GM19240 (cell line): Measurements from ENCODE around the gene RASGEF1B.

Experiments
- DNase-seq: peaks from one replicate; pipeline ENCODE4 v3.0.0; 2011; ENCODE audit warnings: low spot score; ENCODE audit not compliant: insufficient read length

The RASGEF1B gene

GRCh38 chr4:81399306-81400086 lies 72.2 kb downstream of the RASGEF1B start:
- DNase-seq, result no peak

- no peak for DNase-seq
Measured at GRCh38 chr4:81398379-81398778, 73.3 kb downstream of the RASGEF1B start.

- DNase-seq, result no peak
Measured at GRCh38 chr4:81397635-81398034, 74.1 kb downstream of the RASGEF1B start.

GRCh38 chr4:81395239-81395638 lies 76.5 kb downstream of the RASGEF1B start:
- no peak for DNase-seq

GRCh38 chr4:81392164-81392563 lies 79.5 kb downstream of the RASGEF1B start:
- DNase-seq, result no peak

- no peak for DNase-seq
Measured at GRCh38 chr4:81389720-81390119, 82.0 kb downstream of the RASGEF1B start.

- no peak for DNase-seq
Measured at GRCh38 chr4:81380437-81380836, 91.3 kb downstream of the RASGEF1B start.

GRCh38 chr4:81378386-81378785 lies 93.3 kb downstream of the RASGEF1B start:
- DNase-seq, result no peak

GRCh38 chr4:81377191-81377590 lies 94.5 kb downstream of the RASGEF1B start:
- DNase-seq, result no peak

GRCh38 chr4:81376720-81377119 lies 95.0 kb downstream of the RASGEF1B start:
- DNase-seq, result no peak
